ENCODE data around the gene MMP14.
"Not testable (repeated sequence)": the region's sequence is repeated elsewhere in the genome, so short reads cannot be mapped to it uniquely, and the experiment has no call there.

Gene MMP14

DNA sequence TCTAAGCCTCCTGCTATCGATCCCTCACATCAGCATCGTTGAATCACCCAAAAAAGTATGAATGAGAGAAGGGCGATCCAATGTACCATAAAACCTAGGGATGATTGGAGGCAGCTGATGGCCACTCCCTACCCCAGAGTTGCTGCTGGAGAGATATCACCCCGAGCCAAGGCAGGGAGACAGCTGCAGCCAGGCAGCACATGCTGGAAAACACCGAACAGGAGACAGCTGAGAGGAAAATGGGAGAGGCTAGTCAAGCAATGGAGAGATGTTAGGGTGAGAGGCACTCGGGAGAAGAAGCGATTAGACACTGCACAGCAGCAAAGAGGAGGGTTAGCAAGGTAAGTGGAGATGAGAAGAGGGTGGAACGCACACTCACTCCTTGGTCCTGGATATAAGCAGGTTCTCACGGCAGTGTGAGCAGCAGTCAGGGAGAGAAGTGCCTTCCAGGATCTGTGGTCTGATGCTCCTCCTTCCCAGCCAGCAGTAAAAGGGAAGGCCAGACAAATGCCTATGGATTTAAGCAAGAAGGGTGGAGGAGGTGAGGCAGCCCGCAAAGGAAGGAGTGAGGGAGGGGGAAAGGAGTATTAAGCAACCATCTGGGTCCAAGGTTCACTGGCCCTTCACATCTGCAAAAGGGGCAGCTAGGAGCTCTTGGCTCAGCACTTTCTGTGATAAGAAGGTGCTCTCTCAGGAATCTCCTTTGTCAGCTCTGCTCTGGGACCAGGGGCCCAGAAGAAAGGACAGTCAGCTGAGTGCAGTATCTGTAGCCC lies 21.3 kb upstream of the MMP14 start, which contains the start of gene SLC7A7:
Gene SLC7A7, minus strand, starts transcription at position 495 of the 773 bp plus-strand sequence. CDS start 2,037 bp downstream, outside the sequence.
- DNase-seq = no peak

DNA sequence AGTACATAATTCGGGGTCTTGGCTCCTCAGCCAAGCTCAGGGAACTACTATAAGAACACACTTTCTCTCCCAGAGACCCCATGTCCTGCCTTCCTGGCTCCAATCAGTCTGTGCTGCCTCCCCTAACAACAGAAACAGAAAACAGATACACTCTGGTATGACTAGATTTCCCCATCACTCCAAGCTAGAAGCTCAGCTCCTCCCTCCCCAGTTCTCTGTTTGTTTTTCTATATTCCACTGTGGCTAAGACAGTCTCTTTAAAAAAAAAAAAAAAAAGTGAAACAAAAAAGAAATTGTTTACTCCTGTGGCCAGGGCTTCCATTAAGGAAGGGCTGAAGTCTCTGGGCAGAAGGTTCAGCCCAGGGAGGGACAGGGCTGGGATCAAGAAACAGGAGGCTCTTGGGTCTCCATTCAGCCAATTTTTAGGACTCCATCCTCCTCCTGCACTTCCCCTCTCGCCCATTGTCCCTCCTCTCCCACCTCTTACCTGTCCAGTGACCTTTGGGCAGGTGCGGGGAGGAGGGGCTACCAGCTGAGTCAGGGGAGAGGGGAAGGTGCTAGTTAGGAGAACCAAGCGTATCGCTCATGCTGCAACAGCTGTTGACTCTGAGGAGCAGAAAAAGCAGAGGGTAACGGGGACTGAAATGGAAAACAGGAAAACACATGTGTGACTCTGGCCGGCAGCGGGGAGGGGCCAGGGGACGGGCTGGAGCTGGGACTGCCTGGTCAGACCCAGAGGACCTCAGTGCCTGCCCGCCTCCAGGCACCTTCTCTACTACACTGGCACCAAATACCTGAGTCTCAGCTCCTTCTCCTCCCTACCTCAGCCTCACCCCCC lies 17.0 kb upstream of the MMP14 start:
- DNase-seq = no peak

DNA sequence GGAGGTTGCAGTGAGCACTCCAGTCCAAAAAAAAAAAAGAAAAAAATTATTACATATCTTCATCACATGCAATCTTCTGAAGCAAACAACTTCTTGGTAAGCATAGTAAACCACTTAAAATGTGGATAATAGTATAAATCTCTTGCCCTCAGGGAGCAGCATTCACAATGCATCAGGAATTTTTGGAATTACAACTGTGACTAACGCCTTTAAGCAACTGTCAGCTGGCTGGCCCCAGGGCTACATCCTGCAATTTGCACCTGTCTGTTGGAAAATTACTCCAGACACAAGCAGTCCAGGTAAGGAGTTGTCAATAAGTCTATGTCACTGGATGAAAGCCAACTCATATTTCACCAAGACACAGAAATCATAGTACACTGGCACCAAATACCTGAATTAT lies 15.7 kb upstream of the MMP14 start:
- no peak for DNase-seq

DNA sequence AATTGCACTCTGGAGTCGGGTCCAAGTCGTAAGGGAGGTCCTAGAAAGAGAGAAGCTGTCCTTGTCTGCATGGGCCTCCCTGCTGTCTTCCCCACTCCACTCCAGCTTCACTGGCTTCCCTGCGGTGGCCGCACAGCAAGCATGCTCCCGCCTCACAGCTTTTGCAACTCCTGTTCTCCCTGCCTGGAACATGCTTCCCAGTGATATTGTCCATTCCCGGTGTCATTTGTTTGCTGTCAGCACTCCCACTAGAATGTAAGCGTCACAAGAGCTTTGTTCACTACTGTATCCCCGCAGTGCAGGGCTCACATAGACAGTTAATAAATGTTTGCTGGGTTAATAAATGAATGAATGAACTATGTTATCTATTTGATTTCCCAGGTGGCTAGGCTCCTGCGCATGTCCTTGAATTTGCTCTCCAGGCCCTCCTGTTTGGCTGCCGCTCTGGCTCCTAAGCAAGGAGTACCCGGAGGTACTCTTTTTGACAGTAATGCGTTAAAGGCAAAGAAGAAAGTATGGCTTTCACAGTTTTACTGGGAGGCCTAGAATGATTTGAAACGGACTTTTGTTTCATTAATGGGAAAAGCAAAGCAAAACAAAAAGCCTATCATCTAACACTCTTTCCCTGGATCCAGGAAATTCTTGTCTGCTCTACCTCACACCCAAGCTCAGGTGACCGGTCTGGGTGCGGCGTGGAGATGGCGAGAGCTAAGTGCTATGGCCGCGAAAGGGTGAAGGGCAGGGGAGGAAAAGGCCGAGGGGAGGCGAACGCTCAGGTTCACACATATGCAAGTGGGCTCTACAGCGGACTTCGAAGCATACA lies 15.0 kb upstream of the MMP14 start:
- DNase-seq = no peak

DNA sequence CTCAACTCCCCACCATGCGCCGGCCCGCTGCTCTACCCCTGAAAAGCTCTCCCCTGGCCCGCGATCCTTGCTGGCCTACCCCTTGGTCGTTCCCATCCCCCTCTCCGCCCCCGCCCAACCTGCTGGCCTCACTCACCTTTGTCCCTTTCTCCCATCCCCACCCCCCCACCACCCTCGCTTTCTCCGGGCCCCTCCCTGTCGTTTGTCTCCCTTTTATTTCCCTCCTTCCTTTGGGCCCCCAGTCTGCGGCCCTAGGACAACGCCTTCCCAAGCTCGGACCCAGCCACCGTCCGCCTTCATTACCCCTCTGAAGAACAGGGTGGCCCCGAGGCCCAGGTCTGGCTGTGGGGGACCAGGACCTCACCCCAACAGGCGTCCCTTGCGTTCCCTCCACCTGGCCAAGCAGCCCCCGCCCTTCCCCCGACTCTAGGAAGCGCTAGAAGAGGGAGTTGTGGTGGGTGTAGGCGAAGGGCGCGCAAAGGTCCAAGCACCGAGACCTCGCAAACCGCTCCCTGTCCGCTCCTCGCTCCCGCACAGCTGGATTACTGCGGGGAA lies 14.3 kb upstream of the MMP14 start:
- no peak for DNase-seq

DNA sequence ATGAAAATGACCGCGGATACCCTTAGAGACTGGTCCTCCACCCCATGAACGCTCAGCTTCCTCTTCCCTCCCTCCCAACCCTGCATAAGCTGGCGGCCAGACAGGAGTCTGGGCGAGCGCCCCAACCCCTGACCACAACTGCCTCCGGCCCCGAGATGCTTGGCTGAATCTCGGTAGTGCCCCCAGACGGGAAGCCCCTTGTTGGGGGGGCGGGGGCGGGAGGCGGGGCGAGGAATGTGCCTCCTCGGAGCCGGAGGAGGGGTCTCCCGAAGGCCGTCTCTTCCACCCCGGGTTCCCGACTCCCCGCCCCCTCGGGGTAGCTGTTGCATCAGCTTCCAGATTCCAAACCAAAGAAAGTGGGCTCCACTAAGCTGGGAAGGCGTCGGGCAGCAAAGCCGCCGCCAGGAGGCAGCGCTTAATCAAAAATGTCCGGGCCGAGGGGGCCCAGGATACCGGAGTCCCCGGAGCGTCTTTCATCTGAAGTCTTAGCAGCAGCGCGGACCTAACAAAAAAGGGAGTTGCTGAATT lies 13.8 kb upstream of the MMP14 start:
- peak; percentile 78 for DNase-seq

DNA sequence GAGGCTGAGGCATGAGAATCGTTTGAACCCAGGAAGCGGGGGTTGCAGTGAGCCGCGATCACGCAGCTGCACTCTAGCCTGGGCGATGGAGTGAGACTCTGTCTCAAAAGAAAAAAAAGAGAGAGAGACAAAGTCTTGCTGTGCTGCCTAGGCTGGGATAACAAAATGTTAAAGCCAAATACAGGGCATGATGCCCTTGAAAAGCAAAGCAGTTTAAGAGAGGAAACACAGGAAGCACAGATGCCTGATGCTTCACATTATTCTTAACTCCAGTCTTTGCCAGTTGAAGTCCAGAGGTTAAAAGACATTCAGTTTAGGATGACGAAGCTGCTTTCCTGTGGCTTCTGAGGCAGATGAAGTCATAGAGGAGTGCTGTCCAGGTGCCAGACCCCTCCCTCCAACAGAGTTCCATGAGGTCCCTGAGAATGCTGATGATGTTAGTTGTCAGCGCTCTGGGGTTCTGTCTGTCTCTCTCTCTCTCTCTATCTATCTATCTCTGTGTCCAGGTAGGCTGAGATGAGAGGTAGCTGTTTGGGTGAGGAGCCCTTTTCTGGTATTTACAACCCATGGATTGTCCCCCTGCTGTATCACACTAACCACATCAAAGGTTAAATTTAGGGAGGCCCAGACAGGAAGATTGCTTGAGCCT lies 11.6 kb upstream of the MMP14 start:
- peak; percentile 30 for DNase-seq

DNA sequence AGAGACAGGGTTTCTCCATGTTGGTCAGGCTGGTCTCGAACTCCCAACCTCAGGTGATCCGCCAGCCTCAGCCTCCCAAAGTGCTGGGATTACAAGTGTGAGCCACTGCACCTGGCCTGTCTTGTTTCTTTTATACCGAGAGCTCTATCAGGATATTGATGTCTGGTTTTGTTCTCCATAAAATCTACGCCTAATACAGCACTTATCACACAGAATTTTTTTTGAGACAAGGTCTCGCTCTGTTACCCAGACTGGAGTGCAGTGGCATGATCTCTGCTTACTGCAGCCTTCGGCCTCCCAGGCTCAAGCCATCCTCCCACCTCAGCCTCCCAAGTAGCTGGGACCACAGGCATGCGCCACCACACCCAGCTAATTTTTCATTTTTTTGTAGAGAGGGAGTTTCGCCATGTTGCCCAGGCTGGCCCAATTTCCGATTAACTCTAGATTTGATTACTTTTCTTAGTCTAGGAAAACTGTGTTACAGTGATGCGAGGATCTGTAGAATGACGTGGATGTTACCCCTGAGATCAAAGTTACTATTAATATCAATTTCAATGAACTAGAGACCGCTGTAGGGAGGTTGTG lies 7.2 kb upstream of the MMP14 start:
- not testable (repeated sequence) for DNase-seq

DNA sequence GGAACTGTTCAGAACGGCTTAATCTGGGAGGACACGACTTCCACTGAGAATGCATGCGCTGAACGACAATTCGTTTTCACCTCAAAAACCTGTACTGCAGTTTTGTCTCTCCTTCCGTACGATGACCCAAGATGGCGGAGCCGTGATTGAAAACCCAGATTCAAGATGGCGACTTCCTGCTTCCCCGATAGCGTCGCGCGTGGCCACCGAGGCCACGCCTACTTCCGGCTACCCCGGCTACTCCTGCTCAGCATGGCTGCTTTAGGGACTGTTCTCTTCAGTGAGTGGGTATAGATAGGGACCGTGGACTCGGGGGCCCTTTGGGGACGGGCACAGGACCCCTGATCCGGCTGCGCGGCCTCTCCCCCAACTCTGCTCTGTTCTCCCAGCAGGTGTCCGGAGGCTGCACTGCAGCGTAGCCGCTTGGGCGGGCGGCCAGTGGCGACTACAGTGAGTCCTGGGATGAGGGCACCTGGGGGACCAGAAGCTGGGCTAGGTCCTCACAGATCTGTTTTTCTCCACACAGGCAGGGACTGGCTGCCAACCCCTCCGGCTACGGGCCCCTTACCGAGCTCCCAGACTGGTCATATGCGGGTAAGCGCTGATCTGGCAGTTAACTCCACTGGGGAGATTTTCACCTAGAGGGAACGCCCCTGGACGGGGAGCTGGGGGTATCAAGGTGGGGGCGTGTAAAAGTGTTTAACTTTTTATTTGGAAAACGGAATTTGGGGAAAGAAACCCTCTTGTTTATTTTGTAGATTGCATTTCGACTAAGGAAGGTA lies 6.5 kb upstream of the MMP14 start, which contains the start of gene MRPL52:
Gene MRPL52, plus strand, starts transcription at position 227 of the 782 bp plus-strand sequence. Its CDS starts 26 bp downstream, at position 253.
- peak; percentile 93 for DNase-seq

DNA sequence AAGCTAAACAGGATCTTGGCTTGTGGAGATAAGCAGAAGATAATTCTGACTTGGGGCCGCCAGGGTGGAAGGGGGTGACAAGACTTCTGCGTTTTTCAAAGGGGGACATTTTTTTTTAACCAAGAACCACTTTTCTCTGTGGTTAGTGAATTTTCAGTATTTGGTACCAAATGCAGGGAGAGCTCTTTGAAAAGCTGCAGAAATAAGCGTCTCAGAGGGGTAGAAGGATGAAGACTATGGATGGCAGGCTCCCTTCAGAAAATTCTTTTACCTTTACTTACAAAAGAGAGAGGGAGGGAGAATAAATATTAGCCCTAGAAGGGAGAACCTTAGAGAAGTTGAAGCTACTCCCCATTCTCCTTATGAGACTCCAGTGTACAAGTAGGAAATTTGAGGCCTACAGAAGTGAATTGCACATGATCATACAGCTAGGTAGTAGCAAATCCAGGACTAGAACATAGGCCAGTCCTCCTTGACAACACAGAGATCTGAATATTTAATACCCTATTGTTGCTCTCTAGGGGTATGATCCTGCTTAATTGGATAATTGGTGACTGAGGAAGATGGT lies 5.9 kb upstream of the MMP14 start:
- DNase-seq = no peak

DNA sequence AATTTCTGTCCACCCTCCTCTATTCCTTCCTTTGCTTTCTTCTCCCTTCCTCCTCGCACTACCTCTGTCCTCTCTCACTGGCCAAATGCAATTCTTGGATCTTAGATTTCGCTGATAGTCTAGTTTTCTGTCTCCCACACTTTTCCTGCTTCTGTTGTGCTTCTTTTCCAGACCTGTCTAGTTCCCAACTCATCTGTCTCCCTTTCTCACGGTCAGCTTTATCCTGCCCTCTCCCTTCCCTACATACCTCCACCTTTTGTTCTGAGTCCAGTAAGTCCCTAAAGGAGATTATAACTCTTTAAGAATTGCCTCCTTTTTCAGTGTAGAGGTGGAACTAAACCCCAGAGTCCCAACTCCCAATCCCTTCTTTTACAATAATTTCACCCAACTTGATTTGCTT lies 880 bp upstream of the MMP14 start:
- DNase-seq = no peak

DNA sequence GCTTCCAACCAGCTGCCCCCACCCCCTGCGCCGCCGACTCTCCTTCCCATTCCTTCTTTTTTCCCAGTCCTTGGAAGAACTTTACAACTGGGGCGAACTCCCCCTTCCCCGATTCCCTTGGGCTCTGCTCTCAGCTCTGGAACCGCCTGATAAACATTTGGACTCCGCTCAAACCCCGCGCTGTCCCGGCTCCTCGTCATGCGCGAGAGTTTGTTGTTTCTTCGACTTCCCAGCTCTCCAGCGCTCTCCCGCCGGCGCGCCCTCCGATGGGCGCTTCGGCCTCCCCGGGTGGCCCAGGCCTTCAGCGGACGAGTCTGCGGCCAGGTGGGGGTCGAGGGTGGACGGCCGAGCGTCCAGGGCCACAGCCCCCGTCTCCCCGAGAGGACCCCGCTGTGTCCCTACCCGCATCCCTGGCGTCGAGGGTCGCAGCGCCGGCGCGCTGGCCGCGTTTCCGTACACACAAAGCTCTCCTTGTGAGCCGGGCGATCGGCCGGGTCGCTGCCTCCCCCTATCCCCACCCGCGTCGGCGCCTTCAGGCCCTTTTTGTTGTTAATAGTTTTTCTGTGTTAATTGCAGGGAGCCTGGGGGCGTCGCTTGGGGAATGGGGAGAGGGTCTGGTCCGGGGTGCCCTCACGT lies 847 bp downstream of the MMP14 start:
- DNase-seq = peak; percentile 45

DNA sequence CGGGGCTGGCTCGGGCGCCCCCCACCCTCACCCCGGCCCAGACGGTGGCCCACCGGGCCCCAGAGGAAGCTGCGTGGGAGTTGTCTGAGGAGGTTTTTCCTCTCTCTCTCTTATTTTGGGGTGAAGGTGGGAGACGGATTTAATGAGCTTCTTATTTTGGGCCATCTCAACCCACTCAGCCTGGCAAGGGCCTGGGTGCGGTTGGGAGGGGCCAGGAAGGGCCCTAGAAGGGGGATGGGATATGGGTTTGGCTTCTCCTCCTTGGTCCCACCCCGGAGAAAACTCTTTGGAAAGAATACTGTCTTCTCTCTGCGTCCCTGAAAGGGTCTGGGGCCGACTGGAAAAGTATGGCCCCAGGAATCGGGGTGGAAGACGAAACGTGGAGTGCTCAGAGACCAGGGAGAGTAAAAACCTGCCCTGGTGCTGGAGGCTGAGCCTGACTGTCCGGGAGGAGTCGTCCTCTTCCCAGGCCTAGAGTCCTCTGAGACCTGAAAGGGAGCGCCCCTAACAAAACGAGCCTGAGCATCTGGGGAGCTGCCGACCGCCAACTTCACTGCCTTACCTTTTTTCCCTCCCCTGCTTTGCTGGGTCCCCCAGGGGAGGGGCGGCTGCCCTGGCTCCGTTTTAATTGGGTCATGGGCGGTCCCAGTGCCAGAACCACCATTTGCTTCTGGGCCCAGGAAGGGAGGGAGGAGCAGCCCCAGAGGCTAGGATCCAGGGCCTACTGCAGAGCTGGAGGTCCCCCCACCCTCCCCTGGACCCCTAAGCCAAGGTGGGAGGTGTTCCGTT lies 1.6 kb downstream of the MMP14 start:
- no peak for DNase-seq

DNA sequence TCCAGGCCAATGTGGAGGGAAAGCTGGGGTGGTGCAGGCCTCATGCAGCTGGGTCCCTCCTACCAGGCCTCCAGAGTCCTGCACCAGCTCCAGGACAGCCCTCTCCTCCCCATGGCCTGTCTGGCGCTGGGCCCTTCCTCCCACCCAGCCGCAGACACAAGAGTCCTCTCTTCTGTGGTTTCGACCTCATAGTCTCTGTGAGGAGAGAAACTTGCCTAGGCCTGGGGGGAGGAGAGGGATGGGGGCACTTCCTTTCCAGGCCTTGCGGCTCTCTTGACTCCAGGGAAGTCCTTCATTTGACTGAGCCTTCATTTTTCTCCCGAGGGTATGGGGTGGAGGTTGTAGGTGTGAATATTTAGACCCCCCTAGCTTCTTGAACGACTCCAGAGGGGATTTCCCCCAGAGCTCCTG lies 2.3 kb downstream of the MMP14 start:
- no peak for DNase-seq

DNA sequence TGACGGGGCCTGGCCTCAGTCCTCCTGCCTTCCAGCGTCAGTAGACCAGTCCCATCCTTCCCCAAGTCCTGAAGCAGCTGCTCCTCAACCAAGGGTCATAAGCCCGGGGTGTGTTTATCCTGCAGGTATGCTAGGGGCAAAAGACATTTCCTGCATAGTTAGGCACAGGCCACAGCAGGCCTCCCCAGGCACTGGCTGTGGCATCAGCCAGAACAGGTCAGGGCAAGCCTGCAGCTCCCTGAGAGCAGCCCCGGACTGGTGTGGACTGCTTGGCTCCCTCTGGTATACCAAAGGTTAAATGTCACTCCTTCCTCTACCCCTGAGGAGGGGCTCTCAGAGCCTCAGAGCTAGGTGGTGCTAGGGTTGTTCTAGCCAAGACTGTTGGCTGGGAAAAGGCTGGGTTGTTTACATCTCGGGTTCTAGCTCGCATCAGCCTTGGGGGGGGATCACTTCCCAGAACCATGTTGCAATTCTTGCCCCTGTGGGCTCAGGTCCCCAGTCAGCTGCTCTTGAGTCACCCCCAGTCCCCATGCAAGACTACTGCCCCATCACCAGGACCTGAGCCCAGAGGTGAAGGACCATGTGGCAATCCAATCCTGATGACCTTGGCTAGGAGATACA lies 2.9 kb downstream of the MMP14 start:
- no peak for DNase-seq

DNA sequence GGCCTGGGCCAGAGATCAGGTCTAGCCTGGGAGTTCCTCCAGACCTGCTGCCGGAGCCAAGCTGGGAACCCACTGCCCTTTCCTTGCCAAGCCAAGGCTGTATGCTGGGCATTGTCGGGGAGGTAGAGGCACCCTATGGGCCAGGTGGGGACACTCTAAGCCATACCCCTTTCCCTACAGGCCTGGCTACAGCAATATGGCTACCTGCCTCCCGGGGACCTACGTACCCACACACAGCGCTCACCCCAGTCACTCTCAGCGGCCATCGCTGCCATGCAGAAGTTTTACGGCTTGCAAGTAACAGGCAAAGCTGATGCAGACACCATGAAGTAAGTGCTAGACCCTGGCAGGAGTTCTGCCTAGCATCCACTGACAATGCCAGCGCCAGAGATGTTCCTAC lies 4.9 kb downstream of the MMP14 start:
- DNase-seq = no peak

DNA sequence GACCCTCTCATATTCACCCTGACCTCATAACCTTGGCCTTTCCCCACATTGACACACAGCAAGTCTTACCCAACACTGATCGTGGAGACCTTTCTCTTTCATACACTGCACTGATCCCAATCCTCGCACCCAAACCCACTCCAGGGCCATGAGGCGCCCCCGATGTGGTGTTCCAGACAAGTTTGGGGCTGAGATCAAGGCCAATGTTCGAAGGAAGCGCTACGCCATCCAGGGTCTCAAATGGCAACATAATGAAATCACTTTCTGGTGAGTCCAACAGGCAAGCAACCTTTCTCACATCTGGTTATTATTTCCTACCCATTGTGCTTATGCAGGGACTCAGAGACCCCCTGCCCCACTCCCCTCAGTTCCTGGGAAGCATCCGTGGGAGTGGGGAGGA lies 5.4 kb downstream of the MMP14 start:
- DNase-seq = no peak

Measured in stimulated activated CD4-positive, alpha-beta T cell treated with anti-CD3 and anti-CD28 coated beads, Interleukin-15, amount 100 ng/mL, for 24 hours (primary cell).